K562 (cell line): ENCODE measurements around the gene RNF41. TPM values are rescaled to one million over a fixed set of nuclear protein-coding genes. Genes with fewer than 3 reads are reported as not detected.

Experiments
- E2F3 ChIP-seq: fragments of 250-450 bp; sonication (Bioruptor Pico); IDR thresholded peaks from 2 replicates; pipeline ENCODE4 v1.4.0; 2020; ENCODE audit warnings: mild to moderate bottlenecking
- HMG20B ChIP-seq: fragments of 250-450 bp; sonication (Bioruptor Pico); IDR thresholded peaks from 2 replicates; pipeline ENCODE4 v1.5.0; 2021; ENCODE audit warnings: mild to moderate bottlenecking
- NR2F6 ChIP-seq: fragments of 450-650 bp; formaldehyde crosslinking; IDR thresholded peaks from 2 replicates; pipeline ENCODE4 v1.4.0; 2020; ENCODE audit warnings: mild to moderate bottlenecking
- POLR2A ChIP-seq: fragments of 450-650 bp; conservative IDR thresholded peaks from 2 replicates; pipeline ENCODE4 v1.6.1; 2016
- RBBP5 ChIP-seq: fragments of 200-600 bp; sonication (generic); IDR thresholded peaks from 2 replicates; pipeline ENCODE4 v1.6.1; 2012; ENCODE audit warnings: borderline replicate concordance, mild to moderate bottlenecking, low read length, control low read depth, inconsistent platforms; ENCODE audit not compliant: insufficient read depth, poor library complexity, severe bottlenecking
- RBM34 ChIP-seq: fragments of 200-400 bp; formaldehyde crosslinking; IDR thresholded peaks from 2 replicates; pipeline ENCODE4 v1.6.1; 2018; ENCODE audit warnings: low read length, borderline replicate concordance; ENCODE audit not compliant: insufficient read depth
- RFX1 ChIP-seq: fragments of 450-650 bp; IDR thresholded peaks from 2 replicates; pipeline ENCODE4 v1.6.1; 2016; ENCODE audit warnings: mild to moderate bottlenecking, moderate library complexity
- TRIM28 ChIP-seq: fragments of 450-650 bp; IDR thresholded peaks from 2 replicates; pipeline ENCODE4 v1.6.1; 2017
- XRCC4 ChIP-seq: IDR thresholded peaks from one replicate; pipeline ENCODE4 v1.6.1; 2011; ENCODE audit not compliant: insufficient read depth, insufficient read length; ENCODE audit errors: extremely low read depth
- ZC3H8 ChIP-seq: fragments of 450-650 bp; IDR thresholded peaks from 2 replicates; pipeline ENCODE4 v1.6.1; 2017
- ZNF174 ChIP-seq: fragments of 250-450 bp; sonication (Bioruptor Pico); IDR thresholded peaks from 2 replicates; pipeline ENCODE4 v1.4.0; 2020; ENCODE audit warnings: mild to moderate bottlenecking
- ZNF644 ChIP-seq: fragments of 200-800 bp; sonication (Bioruptor generic); IDR thresholded peaks from 2 replicates; pipeline ENCODE4 v1.6.1; 2016; ENCODE audit warnings: low read depth, missing genetic modification characterization, missing compliant biosample characterization
- polyA plus RNA-seq, 8 experiments: library from polyadenylated mRNA; depleted of rRNA in 4 of 8; stranded (reverse) in 5 of 8; unstranded in 3 of 8; fragments of >200 nt; fragmentation: Nextera tagmentation in 2 of 8; fragmentation: Illumina TruSeq in 1 of 8; extraction: Ambion mirVana in 2 of 8; extraction: Trizol in 1 of 8; gene quantifications; 2 replicates each; pipeline versions ENCODE4 v1.2.1 to v1.2.3, GENCODE V29; 2011 to 2014; ENCODE audit warnings: inconsistent platforms in 1 of 8, missing spikeins in 1 of 8
- total RNA-seq, 7 experiments: library from RNA; depleted of rRNA in 6 of 7; stranded (reverse); fragments of >200 nt in 6 of 7; fragmentation: Illumina TruSeq in 2 of 7; extraction: Trizol in 2 of 7; gene quantifications; 2 replicates each; pipeline versions ENCODE4 v1.2.1 to v1.2.3, GENCODE V29; 2011 to 2021; ENCODE audit warnings: low replicate concordance in 1 of 7
- TF ChIP-seq, protein P1 (sequence below): sonication (generic); formaldehyde crosslinking; IDR thresholded peaks from 2 replicates; pipeline ENCODE4 v1.8.0; 2023; ENCODE audit warnings: missing genetic modification reagents, mild to moderate bottlenecking, borderline replicate concordance
- TF ChIP-seq, protein P2 (sequence below): sonication (generic); formaldehyde crosslinking; IDR thresholded peaks from 2 replicates; pipeline ENCODE4 v1.8.0; 2023; ENCODE audit warnings: mild to moderate bottlenecking, missing genetic modification reagents
- TF ChIP-seq, protein P3 (sequence below): IDR thresholded peaks from 3 replicates; pipeline ENCODE4 v1.6.1; 2011; ENCODE audit warnings: borderline replicate concordance, mild to moderate bottlenecking; ENCODE audit not compliant: insufficient read length, insufficient read depth
- TF ChIP-seq, protein P4 (sequence below): IDR thresholded peaks from 2 replicates; pipeline ENCODE4 v1.6.1; 2016; ENCODE audit warnings: missing genetic modification characterization, missing compliant biosample characterization

The RNF41 gene
- total and polyA plus RNA-seq, 9 of the 15 experiments (the other 6 are each of a cell fraction or from before 2014, with no cell fraction given), result 28.2 to 46.8 (median 33.8) TPM

DNA sequence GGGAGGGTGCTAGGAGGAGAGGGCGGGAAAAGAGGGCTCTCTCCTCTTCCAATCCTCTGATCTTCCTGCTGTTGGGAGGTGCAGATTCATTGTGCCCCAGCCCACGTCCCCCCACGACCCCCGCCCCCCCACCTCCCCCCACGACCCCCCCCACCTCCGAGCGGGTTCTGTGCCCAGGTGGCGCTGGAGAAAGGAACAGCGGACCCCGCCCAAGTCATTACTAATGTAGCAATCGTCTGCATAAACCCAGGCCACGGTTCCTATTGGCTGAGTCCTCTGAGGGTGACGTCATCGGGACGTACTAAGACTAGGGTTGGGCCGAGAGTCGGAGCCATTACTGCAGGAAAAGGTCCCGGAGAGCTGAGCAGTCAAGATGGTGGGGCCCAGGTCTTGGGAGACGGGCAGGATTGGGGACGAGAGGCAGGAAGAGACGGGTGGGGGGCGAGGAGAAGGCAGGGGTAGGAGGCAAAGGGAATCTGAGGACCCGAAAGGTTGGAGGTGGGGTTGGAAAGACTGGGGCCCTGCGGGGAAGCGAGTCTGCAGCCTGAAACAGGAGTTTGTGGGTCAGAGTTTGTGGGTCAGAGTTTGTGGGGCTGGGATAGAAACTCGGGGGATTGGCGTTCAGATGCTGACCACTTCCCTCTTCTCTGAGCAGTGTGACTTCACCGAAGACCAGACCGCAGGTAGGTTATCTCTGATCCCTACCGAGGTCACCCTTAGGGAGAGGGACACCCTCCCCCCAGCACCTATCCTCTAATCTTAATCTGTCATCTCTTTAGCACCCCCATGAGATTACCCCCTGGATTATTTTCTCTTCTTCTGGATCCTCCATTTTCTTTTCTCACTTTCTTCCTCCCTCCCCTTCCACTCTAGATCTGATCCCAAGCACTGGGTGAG, 63.4 kb downstream of the RNF41 start, which contains the start of gene MYL6 (continued):
- TF ChIP-seq NR2F6 (CRISPR knock-in tag), result 0 out of 2 replicates have a peak, but pooled peaks have one; percentile 75
- no peak for TF ChIP-seq TRIM28
- TF ChIP-seq XRCC4, result no peak
- TF ChIP-seq RBBP5, result no peak
- TF ChIP-seq HMG20B (CRISPR knock-in tag), result no peak; the same call in 1 of the 2 replicates
- peak; percentile 99 for TF ChIP-seq POLR2A
- TF ChIP-seq ZNF644 (tag), result peak; percentile 38; the same call in 1 of the 2 replicates
- TF ChIP-seq ZNF174 (CRISPR knock-in tag), result no peak
- TF ChIP-seq, protein P1, sequence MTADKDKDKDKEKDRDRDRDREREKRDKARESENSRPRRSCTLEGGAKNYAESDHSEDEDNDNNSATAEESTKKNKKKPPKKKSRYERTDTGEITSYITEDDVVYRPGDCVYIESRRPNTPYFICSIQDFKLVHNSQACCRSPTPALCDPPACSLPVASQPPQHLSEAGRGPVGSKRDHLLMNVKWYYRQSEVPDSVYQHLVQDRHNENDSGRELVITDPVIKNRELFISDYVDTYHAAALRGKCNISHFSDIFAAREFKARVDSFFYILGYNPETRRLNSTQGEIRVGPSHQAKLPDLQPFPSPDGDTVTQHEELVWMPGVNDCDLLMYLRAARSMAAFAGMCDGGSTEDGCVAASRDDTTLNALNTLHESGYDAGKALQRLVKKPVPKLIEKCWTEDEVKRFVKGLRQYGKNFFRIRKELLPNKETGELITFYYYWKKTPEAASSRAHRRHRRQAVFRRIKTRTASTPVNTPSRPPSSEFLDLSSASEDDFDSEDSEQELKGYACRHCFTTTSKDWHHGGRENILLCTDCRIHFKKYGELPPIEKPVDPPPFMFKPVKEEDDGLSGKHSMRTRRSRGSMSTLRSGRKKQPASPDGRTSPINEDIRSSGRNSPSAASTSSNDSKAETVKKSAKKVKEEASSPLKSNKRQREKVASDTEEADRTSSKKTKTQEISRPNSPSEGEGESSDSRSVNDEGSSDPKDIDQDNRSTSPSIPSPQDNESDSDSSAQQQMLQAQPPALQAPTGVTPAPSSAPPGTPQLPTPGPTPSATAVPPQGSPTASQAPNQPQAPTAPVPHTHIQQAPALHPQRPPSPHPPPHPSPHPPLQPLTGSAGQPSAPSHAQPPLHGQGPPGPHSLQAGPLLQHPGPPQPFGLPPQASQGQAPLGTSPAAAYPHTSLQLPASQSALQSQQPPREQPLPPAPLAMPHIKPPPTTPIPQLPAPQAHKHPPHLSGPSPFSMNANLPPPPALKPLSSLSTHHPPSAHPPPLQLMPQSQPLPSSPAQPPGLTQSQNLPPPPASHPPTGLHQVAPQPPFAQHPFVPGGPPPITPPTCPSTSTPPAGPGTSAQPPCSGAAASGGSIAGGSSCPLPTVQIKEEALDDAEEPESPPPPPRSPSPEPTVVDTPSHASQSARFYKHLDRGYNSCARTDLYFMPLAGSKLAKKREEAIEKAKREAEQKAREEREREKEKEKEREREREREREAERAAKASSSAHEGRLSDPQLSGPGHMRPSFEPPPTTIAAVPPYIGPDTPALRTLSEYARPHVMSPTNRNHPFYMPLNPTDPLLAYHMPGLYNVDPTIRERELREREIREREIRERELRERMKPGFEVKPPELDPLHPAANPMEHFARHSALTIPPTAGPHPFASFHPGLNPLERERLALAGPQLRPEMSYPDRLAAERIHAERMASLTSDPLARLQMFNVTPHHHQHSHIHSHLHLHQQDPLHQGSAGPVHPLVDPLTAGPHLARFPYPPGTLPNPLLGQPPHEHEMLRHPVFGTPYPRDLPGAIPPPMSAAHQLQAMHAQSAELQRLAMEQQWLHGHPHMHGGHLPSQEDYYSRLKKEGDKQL (CRISPR knock-in tag), result no peak
- no peak for TF ChIP-seq E2F3 (CRISPR knock-in tag)
- TF ChIP-seq, protein P2, sequence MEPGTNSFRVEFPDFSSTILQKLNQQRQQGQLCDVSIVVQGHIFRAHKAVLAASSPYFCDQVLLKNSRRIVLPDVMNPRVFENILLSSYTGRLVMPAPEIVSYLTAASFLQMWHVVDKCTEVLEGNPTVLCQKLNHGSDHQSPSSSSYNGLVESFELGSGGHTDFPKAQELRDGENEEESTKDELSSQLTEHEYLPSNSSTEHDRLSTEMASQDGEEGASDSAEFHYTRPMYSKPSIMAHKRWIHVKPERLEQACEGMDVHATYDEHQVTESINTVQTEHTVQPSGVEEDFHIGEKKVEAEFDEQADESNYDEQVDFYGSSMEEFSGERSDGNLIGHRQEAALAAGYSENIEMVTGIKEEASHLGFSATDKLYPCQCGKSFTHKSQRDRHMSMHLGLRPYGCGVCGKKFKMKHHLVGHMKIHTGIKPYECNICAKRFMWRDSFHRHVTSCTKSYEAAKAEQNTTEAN (CRISPR knock-in tag), result 0 out of 2 replicates have a peak, but pooled peaks have one; percentile 23
- 0 out of 2 replicates have a peak, but pooled peaks have one; percentile 30 for TF ChIP-seq ZC3H8
- no peak for TF ChIP-seq RFX1
- TF ChIP-seq, protein P3, sequence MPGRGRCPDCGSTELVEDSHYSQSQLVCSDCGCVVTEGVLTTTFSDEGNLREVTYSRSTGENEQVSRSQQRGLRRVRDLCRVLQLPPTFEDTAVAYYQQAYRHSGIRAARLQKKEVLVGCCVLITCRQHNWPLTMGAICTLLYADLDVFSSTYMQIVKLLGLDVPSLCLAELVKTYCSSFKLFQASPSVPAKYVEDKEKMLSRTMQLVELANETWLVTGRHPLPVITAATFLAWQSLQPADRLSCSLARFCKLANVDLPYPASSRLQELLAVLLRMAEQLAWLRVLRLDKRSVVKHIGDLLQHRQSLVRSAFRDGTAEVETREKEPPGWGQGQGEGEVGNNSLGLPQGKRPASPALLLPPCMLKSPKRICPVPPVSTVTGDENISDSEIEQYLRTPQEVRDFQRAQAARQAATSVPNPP, result no peak
- no peak for TF ChIP-seq RBM34
- TF ChIP-seq, protein P4, sequence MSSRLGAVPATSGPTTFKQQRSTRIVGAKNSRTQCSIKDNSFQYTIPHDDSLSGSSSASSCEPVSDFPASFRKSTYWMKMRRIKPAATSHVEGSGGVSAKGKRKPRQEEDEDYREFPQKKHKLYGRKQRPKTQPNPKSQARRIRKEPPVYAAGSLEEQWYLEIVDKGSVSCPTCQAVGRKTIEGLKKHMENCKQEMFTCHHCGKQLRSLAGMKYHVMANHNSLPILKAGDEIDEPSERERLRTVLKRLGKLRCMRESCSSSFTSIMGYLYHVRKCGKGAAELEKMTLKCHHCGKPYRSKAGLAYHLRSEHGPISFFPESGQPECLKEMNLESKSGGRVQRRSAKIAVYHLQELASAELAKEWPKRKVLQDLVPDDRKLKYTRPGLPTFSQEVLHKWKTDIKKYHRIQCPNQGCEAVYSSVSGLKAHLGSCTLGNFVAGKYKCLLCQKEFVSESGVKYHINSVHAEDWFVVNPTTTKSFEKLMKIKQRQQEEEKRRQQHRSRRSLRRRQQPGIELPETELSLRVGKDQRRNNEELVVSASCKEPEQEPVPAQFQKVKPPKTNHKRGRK (tag), result no peak
